Measurements from ENCODE around the gene WSCD1. TPM values are rescaled to one million over a fixed set of nuclear protein-coding genes. Genes with fewer than 3 reads are reported as not detected.

Gene WSCD1
- polyA plus RNA-seq, 1 donor (not counting 4 experiments of a cell fraction or from before 2014, with no cell fraction given) = not detected

GRCh38 chr17:6024576-6024975 is 45.6 kb upstream of the WSCD1 start:
- H4K20me1 ChIP-seq (ENCODE audit: control insufficient read depth, extremely low read depth, insufficient read depth, low read length) = no peaks in the 10 kb centered on the region
- no peak overlapping the region for H3K9ac ChIP-seq (ENCODE audit: control insufficient read depth, extremely low read depth, insufficient read depth, low read length)
- H3K9me3 ChIP-seq (ENCODE audit: control insufficient read depth, low read depth, low read length) = no peaks in the 10 kb centered on the region
- no peak overlapping the region for H2AFZ ChIP-seq (ENCODE audit: control insufficient read depth, low read length)
- no peaks in the 10 kb centered on the region for H3K4me1 ChIP-seq (ENCODE audit: control insufficient read depth, extremely low read depth, insufficient read depth, low read length)
- H3K4me3 ChIP-seq (ENCODE audit: control insufficient read depth in 2 of 3, extremely low read depth in 1 of 3, insufficient read depth in 2 of 3, low read depth in 1 of 3, low read length in 3 of 3) = no peak overlapping the region
- H3K79me2 ChIP-seq (ENCODE audit: control insufficient read depth, insufficient read depth, low read length) = no peaks in the 10 kb centered on the region
- dilution Hi-C loops (cut with MboI; ENCODE audit: extremely low pct_ligation_motif_present, low sequenced_read_pairs) = no loop called here
- H3K36me3 ChIP-seq (ENCODE audit: control insufficient read depth in 2 of 2, extremely low read depth in 1 of 2, insufficient read depth in 2 of 2, low read length in 2 of 2) = no peaks in the 10 kb centered on the region
- FAIRE-seq = no peak
- no peak for DNase-seq (ENCODE audit: low read depth, low spot score)
- TF ChIP-seq EZH2 (IDR thresholded peaks at IDR 0.05; ENCODE audit: low read length) = no peak
- TF ChIP-seq CTCF (optimal IDR thresholded peaks at IDR 0.05 in 1 of 3, IDR thresholded peaks at IDR 0.05 in 1 of 3, conservative IDR thresholded peaks at IDR 0.05 in 1 of 3; ENCODE audit: extremely low read depth in 1 of 3, insufficient read depth in 2 of 3, low read length in 3 of 3) = no peak
- H3K4me2 ChIP-seq (ENCODE audit: control insufficient read depth, extremely low read depth, insufficient read depth, low read depth, low read length) = no peak overlapping the region
- H3K27me3 ChIP-seq (ENCODE audit: control insufficient read depth, extremely low read depth, insufficient read depth, low read length) = no peaks in the 10 kb centered on the region
- no peak overlapping the region for H3K27ac ChIP-seq (ENCODE audit: control insufficient read depth, insufficient read depth, low read length)
- H3K9me1 ChIP-seq (ENCODE audit: control insufficient read depth, extremely low read depth, insufficient read depth, low read length) = no peaks in the 10 kb centered on the region

- DNase-seq (ENCODE audit: low read depth, low spot score) = no peak
- Histone ChIP-seq H3K9ac (ENCODE audit: control insufficient read depth, extremely low read depth, insufficient read depth, low read length) (no peak overlapping the region), H3K79me2 (ENCODE audit: control insufficient read depth, insufficient read depth, low read length) (no peaks in the 10 kb centered on the region), H3K4me1 (ENCODE audit: control insufficient read depth, extremely low read depth, insufficient read depth, low read length) (no peaks in the 10 kb centered on the region), H3K4me3 (ENCODE audit: control insufficient read depth in 2 of 3, extremely low read depth in 1 of 3, insufficient read depth in 2 of 3, low read depth in 1 of 3, low read length in 3 of 3) (no peak overlapping the region), H3K27ac (ENCODE audit: control insufficient read depth, insufficient read depth, low read length) (no peak overlapping the region), H3K9me3 (ENCODE audit: control insufficient read depth, low read depth, low read length) (no peaks in the 10 kb centered on the region), H3K36me3 (ENCODE audit: control insufficient read depth in 2 of 2, extremely low read depth in 1 of 2, insufficient read depth in 2 of 2, low read length in 2 of 2) (no peaks in the 10 kb centered on the region), H3K27me3 (ENCODE audit: control insufficient read depth, extremely low read depth, insufficient read depth, low read length) (no peaks in the 10 kb centered on the region), H4K20me1 (ENCODE audit: control insufficient read depth, extremely low read depth, insufficient read depth, low read length) (no peaks in the 10 kb centered on the region), H2AFZ (ENCODE audit: control insufficient read depth, low read length) (no peak overlapping the region), H3K9me1 (ENCODE audit: control insufficient read depth, extremely low read depth, insufficient read depth, low read length) (no peaks in the 10 kb centered on the region), H3K4me2 (ENCODE audit: control insufficient read depth, extremely low read depth, insufficient read depth, low read depth, low read length) (no peak overlapping the region)
- TF ChIP-seq CTCF (optimal IDR thresholded peaks at IDR 0.05 in 1 of 3, IDR thresholded peaks at IDR 0.05 in 1 of 3, conservative IDR thresholded peaks at IDR 0.05 in 1 of 3; ENCODE audit: extremely low read depth in 1 of 3, insufficient read depth in 2 of 3, low read length in 3 of 3) (no peak), EZH2 (IDR thresholded peaks at IDR 0.05; ENCODE audit: low read length) (no peak)
- no peak for FAIRE-seq
- dilution Hi-C loops (cut with MboI; ENCODE audit: extremely low pct_ligation_motif_present, low sequenced_read_pairs) = no loop called here
These were observed 42.7 kb upstream of the WSCD1 start for GRCh38 chr17:6027342-6028024.
